ES-I3 (cell line): ENCODE results near the gene HES1.

Experiments used
- H3K36me3 ChIP-seq: 2 replicates; pipeline ENCODE4 v1.6.1; 2013; ENCODE audit warnings: mild to moderate bottlenecking, low read length, control low read depth, moderate library complexity; ENCODE audit not compliant: insufficient read depth
- H3K4me1 ChIP-seq: 2 replicates; pipeline ENCODE4 v1.6.1; 2013; ENCODE audit warnings: mild to moderate bottlenecking, control low read depth, low read length; ENCODE audit not compliant: insufficient read depth
- H3K9ac ChIP-seq: 2 replicates; pipeline ENCODE4 v1.6.1; 2013; ENCODE audit warnings: low read depth, mild to moderate bottlenecking, low read length, moderate library complexity
- H3K9me3 ChIP-seq: 2 replicates; pipeline ENCODE4 v1.6.1; 2013; ENCODE audit warnings: mild to moderate bottlenecking, low read length, moderate library complexity; ENCODE audit not compliant: control insufficient read depth, insufficient read depth

HES1 gene

GRCh38 chr3:194097141-194097882 is 38.6 kb upstream of the HES1 start:
- H3K4me1 ChIP-seq: peaks cover 20% of the 10 kb centered on the region; the same call in 1 of the 2 replicates

DNA sequence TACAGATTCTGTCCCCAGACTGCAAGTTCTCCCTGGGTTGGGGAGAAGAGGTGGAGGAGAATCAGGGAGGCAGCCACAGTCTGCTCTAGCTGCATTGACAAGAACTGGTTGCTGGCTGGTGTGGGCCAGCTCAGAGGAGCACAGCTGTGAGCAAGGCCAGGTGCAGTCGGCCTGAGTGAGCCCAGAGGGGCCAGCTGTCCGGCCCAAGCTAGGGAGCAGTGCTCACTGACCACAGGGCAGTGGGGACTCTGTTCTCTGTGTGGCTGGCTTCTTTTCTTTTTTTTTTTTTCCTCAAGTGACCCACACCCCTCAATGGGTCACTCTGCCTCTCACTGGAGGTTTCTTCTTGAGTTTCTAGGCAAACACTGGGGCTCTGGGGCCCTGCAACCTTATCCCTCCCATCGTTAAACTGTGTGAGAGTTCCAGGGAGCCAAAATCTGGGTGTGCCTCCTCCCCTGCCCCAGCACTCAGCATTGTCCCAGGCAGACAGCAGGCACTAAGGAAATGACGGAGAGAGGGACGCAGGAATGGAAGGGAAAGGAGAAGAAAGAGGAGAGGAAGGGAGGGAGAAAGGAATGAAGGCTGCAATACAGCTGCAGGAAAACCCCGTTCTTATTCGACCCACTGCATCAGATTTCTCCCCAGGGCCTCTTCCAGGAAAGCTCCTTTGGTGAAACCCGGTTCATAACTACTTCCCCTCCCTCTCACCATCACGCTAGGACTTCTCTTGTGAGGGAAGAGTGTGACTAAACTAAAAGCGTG is 37.7 kb upstream of the HES1 start:
- H3K4me1 ChIP-seq: peaks cover 20% of the 10 kb centered on the region; the same call in 1 of the 2 replicates
- H3K9me3 ChIP-seq: no peaks in the 10 kb centered on the region
- no peaks in the 10 kb centered on the region for H3K36me3 ChIP-seq
- H3K9ac ChIP-seq: no peak overlapping the region

More at GRCh38 chr3:194097141-194097882, 38.6 kb upstream of the HES1 start:
- Histone ChIP-seq H3K9me3 (no peaks in the 10 kb centered on the region), H3K9ac (no peak overlapping the region), H3K36me3 (no peaks in the 10 kb centered on the region)

DNA sequence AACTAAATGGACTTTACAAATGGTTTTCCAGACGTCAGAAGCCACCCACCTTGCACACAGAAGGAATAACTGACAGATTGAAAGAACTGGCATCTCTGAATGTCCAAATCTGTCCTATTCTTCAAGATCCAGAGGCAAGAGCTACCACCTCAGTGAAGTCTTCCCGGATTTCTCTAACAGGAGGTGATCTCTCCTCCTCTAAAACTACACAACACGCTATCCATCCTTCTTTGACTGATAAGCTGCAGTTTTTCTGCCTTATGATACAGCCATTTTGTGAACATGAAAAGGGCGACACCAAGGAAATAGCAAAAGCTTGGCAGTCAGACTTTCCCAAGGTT is 37.1 kb upstream of the HES1 start:
- H3K36me3 ChIP-seq: no peaks in the 10 kb centered on the region
- no peaks in the 10 kb centered on the region for H3K9me3 ChIP-seq
- no peak overlapping the region for H3K9ac ChIP-seq
- peaks cover 20% of the 10 kb centered on the region; the same call in 1 of the 2 replicates for H3K4me1 ChIP-seq

DNA sequence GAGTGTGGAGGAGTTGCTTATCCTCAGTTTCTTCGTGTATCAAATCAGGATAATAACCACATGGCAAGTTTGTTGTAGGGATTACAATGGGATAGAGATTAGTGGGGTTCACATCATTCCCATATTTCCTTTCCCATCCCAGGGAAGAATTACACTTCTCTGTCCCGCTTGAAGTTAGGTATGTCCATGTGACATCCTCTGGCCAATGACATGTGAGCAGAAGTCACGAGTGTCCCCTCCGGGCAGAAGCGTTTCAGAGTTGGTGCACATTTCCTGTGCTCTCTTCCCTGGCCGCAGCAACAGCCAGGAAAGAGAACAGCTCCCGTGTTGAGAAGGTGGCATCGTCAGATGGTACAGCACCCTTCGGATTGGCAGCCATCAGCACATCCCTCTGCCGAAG is 36.7 kb upstream of the HES1 start:
- Histone ChIP-seq H3K36me3 (no peaks in the 10 kb centered on the region), H3K9me3 (no peaks in the 10 kb centered on the region), H3K9ac (no peak overlapping the region), H3K4me1 (peaks cover 23% of the 10 kb centered on the region; the same call in 1 of the 2 replicates)

DNA sequence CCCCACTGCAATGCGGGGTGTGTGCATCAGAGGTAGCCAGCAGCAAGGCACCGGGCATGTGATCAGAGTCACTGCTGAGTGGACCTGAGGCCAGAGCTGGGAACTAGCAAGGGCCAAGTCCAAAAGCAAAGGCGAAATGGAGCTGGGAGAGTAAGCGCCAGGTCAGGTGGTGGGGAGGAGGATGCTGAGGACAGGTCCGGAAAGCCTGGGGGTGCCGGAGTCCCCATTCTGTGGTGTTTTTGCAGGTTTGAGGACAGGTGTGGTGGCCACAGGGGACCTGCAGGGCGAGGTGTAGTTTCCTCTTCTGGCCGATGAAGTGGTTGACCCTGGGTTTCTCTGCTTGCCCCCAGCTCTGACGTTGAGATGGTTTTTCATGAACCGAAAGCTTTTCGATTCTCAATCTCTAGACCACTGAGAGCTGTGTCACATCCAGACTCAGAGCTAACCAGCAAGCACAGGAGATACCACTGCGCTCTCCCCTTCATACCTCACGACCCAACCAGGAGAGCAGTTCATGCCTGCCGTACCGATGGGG is 35.0 kb upstream of the HES1 start:
- H3K9me3 ChIP-seq: no peaks in the 10 kb centered on the region
- peaks cover 27% of the 10 kb centered on the region; the same call in 1 of the 2 replicates for H3K4me1 ChIP-seq
- no peak overlapping the region for H3K9ac ChIP-seq
- H3K36me3 ChIP-seq: no peaks in the 10 kb centered on the region

DNA sequence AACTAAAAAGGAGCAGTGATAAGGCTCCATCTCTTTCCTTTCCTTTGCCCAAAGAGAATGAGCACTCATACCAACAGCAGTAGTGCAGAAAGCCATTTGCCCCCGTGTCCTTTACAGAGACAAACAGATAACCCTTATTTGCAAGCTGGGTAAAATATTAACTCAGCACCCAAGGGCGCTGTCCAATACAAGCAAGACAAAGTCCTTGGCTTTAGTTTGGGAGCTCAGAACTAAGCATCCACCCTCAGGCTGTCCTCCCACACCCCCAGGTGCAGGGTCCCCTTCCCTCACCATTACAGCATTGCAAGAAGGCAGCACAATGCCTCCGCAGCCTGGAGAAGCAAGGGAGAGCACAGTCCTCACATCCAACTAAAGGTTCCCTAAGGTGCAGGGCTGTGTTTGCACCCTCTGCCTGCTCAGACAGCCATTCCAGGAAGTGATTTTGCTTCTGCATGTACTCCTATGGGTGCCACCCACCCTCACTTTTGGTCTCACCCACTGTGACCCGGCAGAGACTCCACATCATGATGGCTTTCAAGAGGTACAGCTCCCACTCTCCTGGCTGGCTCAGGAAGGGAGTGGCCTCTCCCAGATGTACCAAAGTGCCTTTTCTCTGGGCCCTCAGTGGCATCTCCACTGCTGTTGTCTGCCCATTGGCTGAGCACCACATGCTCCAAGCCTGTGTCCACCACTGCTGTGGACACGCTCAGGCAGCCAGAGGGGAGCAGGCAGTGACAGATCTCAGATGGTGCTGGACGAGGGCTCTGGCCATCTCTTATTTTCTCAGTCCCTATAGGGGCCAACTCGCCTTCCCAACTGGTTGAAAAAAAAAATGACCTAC is 34.1 kb upstream of the HES1 start:
- peaks cover 26% of the 10 kb centered on the region; the same call in 1 of the 2 replicates for H3K4me1 ChIP-seq
- H3K9ac ChIP-seq: no peak overlapping the region

DNA sequence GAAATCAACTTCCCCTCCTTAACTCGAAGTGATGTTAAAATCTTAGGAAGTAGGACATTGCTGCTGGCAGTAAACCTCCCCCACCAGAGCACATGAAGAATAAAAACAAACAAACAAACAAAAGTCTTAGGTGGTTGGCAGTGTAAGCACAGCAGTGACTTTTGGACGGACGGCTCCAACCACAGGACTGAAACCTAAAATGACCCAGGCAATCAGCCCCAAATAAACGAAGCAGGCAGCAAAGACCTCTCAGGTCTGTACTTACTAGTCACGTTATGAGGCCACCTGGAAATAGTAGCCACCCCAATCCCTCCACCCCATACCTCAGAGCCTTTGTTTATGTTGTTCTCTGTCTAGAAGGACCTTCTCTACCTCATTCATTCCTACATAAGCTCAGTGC is 33.5 kb upstream of the HES1 start:
- Histone ChIP-seq H3K9ac (no peak overlapping the region), H3K4me1 (peaks cover 19% of the 10 kb centered on the region; the same call in 1 of the 2 replicates), H3K9me3 (no peaks in the 10 kb centered on the region)

More for the DNA sequence above, 34.1 kb upstream of the HES1 start:
- H3K36me3 ChIP-seq: no peaks in the 10 kb centered on the region
- no peaks in the 10 kb centered on the region for H3K9me3 ChIP-seq

GRCh38 chr3:194103505-194103904 is 32.4 kb upstream of the HES1 start:
- no peak overlapping the region for H3K9ac ChIP-seq
- no peaks in the 10 kb centered on the region for H3K9me3 ChIP-seq
- H3K4me1 ChIP-seq: peaks cover 9% of the 10 kb centered on the region; the same call in 1 of the 2 replicates
- no peaks in the 10 kb centered on the region for H3K36me3 ChIP-seq

More for the DNA sequence above, 33.5 kb upstream of the HES1 start:
- H3K36me3 ChIP-seq: no peaks in the 10 kb centered on the region

DNA sequence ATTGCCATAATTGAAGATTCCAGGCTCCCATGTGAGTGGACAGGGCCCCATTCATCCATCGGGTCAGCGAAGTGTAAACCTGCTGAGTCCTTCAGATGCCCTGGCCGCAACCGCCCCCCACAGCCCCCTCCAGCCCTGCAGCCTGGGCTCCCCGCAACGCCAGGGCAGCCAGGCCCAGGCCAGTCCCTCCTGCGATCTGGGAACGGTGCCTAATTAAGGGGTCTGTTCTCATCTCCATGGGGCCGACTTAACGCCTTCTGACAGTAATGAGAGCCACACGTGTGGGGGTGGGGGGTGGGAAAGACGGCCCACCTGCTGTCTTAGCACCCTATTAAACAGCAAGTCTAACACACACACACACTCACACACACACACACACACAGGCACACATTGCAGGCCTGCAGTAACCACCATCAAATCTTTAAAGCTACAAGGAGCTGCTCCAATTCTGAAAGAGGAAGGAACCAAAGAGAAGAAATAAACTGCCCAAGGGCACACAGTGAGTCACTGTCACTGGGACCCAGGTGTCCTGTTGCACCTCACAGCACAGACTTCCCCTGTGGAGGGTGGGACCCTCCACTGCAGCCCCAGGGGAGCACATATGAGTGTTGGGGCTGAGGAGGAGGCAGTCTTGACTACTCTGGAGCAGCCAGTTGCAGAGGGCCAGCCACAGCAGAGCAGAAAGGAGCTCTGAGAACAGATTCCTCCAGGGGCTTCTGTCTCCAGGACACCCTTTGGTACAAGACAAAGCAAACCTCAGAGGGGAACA is 31.8 kb upstream of the HES1 start:
- Histone ChIP-seq H3K4me1 (peaks cover 7% of the 10 kb centered on the region; the same call in 1 of the 2 replicates), H3K36me3 (no peaks in the 10 kb centered on the region), H3K9me3 (no peaks in the 10 kb centered on the region), H3K9ac (no peak overlapping the region)

GRCh38 chr3:194105292-194105691 is 30.7 kb upstream of the HES1 start:
- H3K4me1 ChIP-seq: peaks cover 7% of the 10 kb centered on the region; the same call in 1 of the 2 replicates
- no peak overlapping the region for H3K9ac ChIP-seq
- no peaks in the 10 kb centered on the region for H3K36me3 ChIP-seq
- H3K9me3 ChIP-seq: no peaks in the 10 kb centered on the region

GRCh38 chr3:194107107-194107506 is 28.8 kb upstream of the HES1 start:
- no peak overlapping the region for H3K9ac ChIP-seq
- no peaks in the 10 kb centered on the region for H3K36me3 ChIP-seq
- H3K9me3 ChIP-seq: no peaks in the 10 kb centered on the region
- H3K4me1 ChIP-seq: peaks cover 8% of the 10 kb centered on the region; the same call in 1 of the 2 replicates

DNA sequence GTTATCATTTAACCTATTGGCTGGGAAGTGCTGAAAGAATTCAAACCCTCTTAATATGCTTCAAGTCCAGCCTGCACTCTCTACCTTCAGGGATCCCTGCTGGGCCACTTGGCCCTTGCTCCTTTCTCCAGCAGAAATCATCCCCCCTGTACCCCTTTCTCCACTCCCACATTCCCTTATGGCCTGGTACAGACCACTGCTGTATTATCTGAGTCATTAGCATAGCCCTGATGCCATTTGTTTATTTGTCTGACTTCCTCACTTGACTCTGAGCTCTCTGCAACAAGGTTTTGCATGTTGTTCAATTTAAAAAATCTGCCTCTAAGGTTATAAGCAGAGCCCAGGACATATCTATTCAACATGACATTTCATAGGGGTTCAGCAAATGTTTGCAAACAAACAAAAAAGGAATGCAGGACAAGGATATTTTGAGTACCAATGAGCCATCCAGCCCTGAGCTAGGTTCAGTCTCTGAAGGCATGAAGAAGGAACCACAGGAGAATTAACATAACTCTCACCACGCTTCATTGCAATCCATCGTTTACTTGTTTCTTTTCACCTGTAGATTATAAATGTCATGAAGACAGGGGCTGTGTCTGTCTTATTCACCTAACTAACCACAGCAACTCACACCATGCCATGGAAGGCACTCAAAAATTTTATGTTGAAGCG is 26.6 kb upstream of the HES1 start:
- Histone ChIP-seq H3K4me1 (peaks cover 14% of the 10 kb centered on the region), H3K36me3 (no peaks in the 10 kb centered on the region), H3K9me3 (no peaks in the 10 kb centered on the region), H3K9ac (no peak overlapping the region)

- Histone ChIP-seq H3K36me3 (no peaks in the 10 kb centered on the region), H3K4me1 (peaks cover 11% of the 10 kb centered on the region), H3K9me3 (no peaks in the 10 kb centered on the region), H3K9ac (no peak overlapping the region)
Observed at GRCh38 chr3:194110483-194110882, 25.5 kb upstream of the HES1 start.
